GM19452 (cell line): Measurements from ENCODE around the gene RCCD1.

Experiments used
- ATAC-seq: cut with Tn5 transposase; IDR thresholded peaks from one replicate; pipeline ENCODE4 v1.9.1; 2021; ENCODE audit not compliant: unreplicated experiment

RCCD1 gene

DNA sequence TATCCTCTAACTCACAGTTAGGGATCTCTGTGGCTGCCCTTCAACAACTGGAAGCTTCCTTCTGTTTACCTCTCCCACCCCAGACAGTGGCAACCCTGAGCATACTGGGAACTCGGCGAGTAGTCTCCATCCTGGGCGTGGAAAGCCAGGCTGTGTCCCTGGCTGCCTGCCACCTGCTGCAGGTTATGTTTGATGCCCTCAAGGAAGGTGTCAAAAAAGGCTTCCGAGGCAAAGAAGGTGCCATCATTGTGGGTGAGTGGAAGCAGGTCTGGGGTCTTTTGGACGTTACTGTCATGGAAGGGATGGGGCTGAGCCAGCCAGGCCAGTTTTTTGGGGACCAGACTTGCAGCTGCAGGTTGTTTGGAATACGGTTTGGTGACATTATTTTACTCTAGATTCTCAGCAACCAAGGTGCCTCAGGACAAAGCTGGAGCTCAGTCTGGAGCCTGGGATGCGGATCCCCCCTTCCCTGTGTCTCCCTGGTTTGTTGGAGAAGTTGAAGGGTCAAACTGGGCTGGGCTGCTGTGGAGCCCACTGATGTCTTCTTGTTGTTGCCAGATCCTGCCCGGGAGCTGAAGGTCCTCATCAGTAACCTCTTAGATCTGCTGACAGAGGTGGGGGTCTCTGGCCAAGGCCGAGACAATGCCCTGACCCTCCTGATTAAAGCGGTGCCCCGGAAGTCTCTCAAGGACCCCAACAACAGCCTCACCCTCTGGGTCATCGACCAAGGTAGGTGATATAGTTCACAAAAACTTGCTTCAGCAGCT, 12.1 kb upstream of the RCCD1 start:
- no peak for ATAC-seq

- ATAC-seq: no peak
Measured at GRCh38 chr15:90945091-90945490, 9.6 kb upstream of the RCCD1 start.

GRCh38 chr15:90946538-90946937, 8.1 kb upstream of the RCCD1 start:
- no peak for ATAC-seq

DNA sequence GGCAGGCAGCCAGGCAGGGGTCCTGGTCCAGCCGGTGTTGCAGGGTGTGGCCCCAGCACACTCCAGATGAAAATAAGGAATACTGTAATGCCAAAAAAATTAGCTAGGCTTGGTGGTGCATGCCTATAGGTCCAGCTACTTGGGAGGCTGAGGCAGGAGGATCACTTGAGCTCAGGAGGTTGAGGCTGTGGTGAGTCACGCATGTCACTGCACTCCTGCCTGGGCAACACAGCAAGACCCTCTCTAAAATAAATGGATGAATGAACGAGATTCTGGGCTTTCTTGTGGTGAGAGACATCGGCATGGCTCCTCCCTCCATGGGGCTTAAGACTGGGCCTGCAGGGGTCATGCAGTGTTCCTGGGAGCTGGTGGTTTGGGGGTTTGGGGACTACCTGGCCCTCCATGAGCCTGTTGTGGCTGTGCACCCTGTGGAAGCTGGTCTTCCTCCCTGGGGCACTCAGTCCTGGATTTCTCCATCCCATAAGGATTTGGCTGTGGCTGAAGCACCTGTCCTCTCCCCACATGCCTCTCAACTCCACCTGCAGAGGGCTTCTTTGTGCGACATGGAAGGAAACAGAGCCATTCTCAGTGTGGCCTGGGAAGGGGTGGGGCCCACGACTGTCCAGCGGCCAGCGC, 7.6 kb upstream of the RCCD1 start:
- no peak for ATAC-seq

DNA sequence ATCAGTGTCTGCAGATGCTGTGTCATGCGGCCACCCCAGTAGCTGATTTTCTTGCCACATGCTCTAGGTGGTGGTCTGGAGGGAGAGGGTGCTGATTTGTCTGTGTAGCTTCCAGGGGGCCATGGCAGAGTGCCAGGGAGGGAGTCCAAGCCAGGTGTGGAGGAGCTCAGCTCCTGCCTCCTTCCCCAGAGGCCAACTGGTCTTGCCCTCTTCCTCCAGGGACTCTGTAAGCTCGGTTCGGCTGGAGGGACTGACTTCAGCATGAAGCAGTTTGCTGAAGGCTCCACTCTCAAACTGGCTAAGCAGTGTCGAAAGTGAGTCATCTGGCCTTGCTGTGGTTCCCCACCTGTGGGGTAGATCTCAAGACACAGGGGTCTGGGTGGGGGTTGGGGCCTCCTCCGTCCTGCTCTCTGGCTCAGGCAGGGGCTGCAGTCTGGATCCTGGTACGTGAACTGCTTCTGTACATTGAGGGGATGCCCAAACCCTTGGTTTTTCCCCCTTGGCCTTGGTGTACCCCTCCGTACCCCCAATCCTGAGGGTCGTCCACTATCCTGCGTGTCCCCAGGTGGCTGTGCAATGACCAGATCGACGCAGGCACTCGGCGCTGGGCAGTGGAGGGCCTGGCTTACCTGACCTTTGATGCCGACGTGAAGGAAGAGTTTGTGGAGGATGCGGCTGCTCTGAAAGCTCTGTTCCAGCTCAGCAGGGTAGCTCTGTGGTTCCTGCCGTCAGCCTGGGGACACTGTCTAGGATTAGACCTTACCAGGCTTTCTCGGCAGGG, 6.9 kb upstream of the RCCD1 start:
- no peak for ATAC-seq

- no peak for ATAC-seq
Measured at GRCh38 chr15:90948506-90948905, 6.2 kb upstream of the RCCD1 start.

DNA sequence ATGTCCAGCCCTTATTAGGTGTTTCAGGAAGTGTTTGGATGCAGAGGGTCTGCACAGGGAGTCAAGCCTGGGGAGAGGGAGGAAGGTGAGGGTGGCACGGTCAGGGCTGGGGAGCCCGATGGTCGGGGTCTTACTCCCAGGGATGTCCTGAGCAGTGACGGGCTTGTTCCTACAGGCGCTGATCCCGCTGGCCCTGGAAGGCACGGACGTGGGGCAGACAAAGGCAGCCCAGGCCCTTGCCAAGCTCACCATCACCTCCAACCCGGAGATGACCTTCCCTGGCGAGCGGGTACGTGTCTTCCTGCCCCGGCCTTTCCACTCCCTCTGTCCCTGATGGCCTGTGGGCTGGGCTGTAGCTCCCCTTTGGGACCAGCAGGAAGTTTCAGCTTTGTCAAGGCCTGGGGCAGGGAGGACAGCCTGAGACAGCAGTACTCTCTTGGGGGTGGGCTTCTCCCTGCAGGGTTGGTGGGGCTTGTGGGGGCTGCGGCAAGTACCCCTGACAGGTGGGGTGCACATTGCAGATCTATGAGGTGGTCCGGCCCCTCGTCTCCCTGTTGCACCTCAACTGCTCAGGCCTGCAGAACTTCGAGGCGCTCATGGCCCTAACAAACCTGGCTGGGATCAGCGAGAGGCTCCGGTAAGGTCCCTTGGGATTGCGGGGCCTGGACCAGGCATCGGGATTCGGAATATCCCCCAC, 4.6 kb upstream of the RCCD1 start:
- no peak for ATAC-seq

- no peak for ATAC-seq
Measured at GRCh38 chr15:90950676-90951075, 4.0 kb upstream of the RCCD1 start.

DNA sequence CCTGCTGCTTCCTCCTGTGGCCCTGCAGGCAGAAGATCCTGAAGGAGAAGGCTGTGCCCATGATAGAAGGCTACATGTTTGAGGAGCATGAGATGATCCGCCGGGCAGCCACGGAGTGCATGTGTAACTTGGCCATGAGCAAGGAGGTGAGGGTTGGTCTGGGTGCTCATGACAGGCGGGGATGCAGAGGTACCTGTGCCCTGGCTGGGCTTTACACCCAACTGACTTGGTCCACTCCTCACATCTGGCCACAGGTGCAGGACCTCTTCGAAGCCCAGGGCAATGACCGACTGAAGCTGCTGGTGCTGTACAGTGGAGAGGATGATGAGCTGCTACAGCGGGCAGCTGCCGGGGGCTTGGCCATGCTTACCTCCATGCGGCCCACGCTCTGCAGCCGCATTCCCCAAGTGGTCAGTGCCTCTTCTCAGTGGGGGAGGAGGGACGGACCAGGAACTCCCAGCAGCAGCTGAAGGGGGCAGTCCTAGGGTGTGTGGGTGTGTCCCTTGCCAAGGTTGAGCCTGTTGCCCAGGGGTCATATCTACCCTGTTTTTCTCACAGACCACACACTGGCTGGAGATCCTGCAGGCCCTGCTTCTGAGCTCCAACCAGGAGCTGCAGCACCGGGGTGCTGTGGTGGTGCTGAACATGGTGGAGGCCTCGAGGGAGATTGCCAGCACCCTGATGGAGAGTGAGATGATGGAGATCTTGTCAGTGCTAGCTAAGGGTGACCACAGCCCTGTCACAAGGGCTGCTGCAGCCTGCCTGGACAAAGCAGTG, 1.6 kb upstream of the RCCD1 start:
- ATAC-seq: no peak

GRCh38 chr15:90953947-90954711, 555 bp upstream of the RCCD1 start:
- ATAC-seq: no peak

- ATAC-seq: no peak
Measured at GRCh38 chr15:90955624-90956273, 1.1 kb downstream of the RCCD1 start.

DNA sequence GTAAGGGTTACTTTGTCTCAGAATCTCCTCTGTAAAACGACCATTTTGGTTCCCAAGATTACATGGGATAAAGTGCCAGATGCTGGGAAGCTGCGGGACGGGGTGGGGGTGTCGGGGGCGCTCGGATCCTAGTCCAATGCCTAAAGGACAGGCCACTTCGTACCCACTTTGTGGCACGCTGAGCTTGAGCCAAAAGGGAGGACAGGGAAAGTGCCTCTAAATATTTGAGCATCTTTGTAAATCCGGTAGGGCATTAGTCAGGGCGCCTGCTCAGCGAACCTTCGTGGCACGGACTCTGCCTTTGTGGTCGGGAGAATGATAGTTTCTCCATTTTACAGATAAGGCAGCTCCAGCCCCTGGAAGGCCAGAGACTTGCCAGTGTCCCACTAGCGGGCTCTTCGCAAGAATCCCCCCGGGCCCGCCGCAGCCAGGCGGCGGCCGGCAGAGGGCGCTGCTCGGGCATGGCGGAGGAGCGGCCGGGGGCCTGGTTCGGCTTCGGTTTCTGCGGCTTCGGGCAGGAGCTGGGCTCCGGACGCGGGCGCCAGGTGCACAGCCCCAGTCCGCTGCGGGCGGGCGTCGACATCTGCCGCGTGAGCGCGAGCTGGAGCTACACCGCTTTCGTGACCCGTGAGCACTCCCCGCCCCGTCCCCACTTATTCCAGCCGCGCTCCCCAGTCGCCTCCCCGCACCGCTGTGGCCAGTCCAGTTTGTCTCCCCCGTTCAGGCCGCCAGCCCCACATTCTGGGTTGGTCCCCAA, 1.8 kb downstream of the RCCD1 start:
- ATAC-seq: no peak

GRCh38 chr15:90957031-90957790, 2.5 kb downstream of the RCCD1 start:
- ATAC-seq: no peak

- no peak for ATAC-seq
Measured at GRCh38 chr15:90957791-90958190, 3.1 kb downstream of the RCCD1 start.

- ATAC-seq: no peak
Measured at GRCh38 chr15:90959028-90959595, 4.4 kb downstream of the RCCD1 start.

DNA sequence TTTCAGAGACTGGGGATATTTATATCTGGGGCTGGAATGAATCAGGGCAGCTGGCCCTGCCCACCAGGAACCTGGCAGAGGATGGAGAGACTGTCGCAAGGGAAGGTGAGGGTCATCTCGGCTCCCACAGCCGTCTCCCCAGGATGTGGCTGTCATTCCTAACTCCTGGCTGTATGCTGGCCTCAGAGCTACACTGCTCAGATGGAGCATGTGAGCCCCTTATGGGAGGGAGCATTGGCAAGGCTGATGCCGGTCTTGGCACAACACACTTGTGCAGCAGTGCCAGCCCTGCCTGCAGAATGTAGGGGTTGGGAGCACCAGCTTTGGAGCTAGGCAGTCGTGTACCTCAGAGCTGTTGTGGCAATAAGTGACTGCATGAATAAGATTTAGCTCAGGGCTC, 5.2 kb downstream of the RCCD1 start:
- no peak for ATAC-seq

GRCh38 chr15:90960298-90961091, 5.8 kb downstream of the RCCD1 start:
- no peak for ATAC-seq
